Adrenal gland (tissue), 12 donors: Measurements from ENCODE around the gene DGKQ. TPM values are rescaled to one million over a fixed set of nuclear protein-coding genes. Genes with fewer than 3 reads are reported as not detected.

Source experiments
- DNase-seq, 7 donors: peaks; one replicate each; pipeline ENCODE4 v3.0.0-alpha.2; 2019 to 2020
- H3K27ac ChIP-seq, 5 donors: fragments of 200-600 bp; sonication (generic) in 4 of 5; 1 replicate in 3 of 5; 2 replicates in 2 of 5; pipeline versions ENCODE4 v1.5.1 to v1.8.0; 2016 to 2020; ENCODE audit warnings: mild to moderate bottlenecking in 1 of 5
- H3K27me3 ChIP-seq: fragments of 200-600 bp; 2 replicates; pipeline ENCODE4 v1.8.0; 2021
- H3K36me3 ChIP-seq, 2 donors: fragments of 200-600 bp; replicated peaks in 1 of 2; 1 replicate in 1 of 2; 2 replicates in 1 of 2; pipeline versions ENCODE4 v1.5.1 to v1.8.0; 2018 to 2022
- H3K4me1 ChIP-seq, 2 donors: fragments of 200-600 bp; replicated peaks in 1 of 2; 1 replicate in 1 of 2; 2 replicates in 1 of 2; pipeline versions ENCODE4 v1.5.1 to v1.8.0; 2018 to 2021
- H3K4me3 ChIP-seq, 4 donors: fragments of 200-600 bp; sonication (generic) in 3 of 4; one replicate each; pipeline ENCODE4 v1.5.1; 2016 to 2018
- H3K9me3 ChIP-seq, 3 donors: fragments of 200-600 bp; sonication (generic) in 1 of 3; replicated peaks in 1 of 3; 1 replicate in 2 of 3; 2 replicates in 1 of 3; pipeline versions ENCODE4 v1.5.1 to v1.8.0; 2016 to 2021
- CTCF ChIP-seq, 6 experiments: fragments of 450-650 bp in 4 of 6; fragments of 200-600 bp in 2 of 6; sonication (generic) in 1 of 6; IDR thresholded peaks; 1 replicate in 5 of 6; 2 replicates in 1 of 6; pipeline versions ENCODE4 v1.5.1 to v1.8.0; 2016 to 2021; ENCODE audit warnings: antibody characterized with exemption in 6 of 6, mild to moderate bottlenecking in 2 of 6, moderate library complexity in 1 of 6
- POLR2A ChIP-seq, 2 donors: fragments of 450-650 bp; IDR thresholded peaks; one replicate each; pipeline ENCODE4 v1.6.1; 2017; ENCODE audit warnings: antibody characterized with exemption in 2 of 2, mild to moderate bottlenecking in 2 of 2, moderate library complexity in 1 of 2
- WGBS, 4 donors: extraction: QIAGEN DNeasy Blood & Tissue Kit in 2 of 4; methylation state at CpG; one replicate each; pipeline versions ENCODE4 v1.1.5 to v1.1.7; 2013 to 2017; 5-methylcytosine and 5-hydroxymethylcytosine counted together
- intact Hi-C, 2 donors: fragments of 100-400 bp; cut with DNase I; formaldehyde crosslinking; loops; one replicate each; pipeline versions ENCODE4 v1.14.1 to v1.15.0; 2022 to 2023
- polyA plus RNA-seq, 3 donors: library from polyadenylated mRNA; stranded (reverse); fragments of 200-250 nt in 2 of 3; fragments of 350-450 nt in 1 of 3; fragmentation: Illumina TruSeq in 1 of 3; extraction: RNeasy Lipid Tissue Mini Kit (QIAGEN cat#74804) in 1 of 3; gene quantifications; one replicate each; pipeline ENCODE4 v1.2.3, GENCODE V29; 2013 to 2014
- total RNA-seq, 9 donors: library from RNA; depleted of rRNA in 4 of 9; stranded (reverse); fragments of >200 nt in 4 of 9; fragments of 120-200 nt in 1 of 9; fragmentation: NEBNext Ultra II Directional in 1 of 9; extraction: Animal tissue kit (Norgen Biotek cat#: 25700) in 1 of 9; gene quantifications; one replicate each; pipeline versions ENCODE4 v1.1.0 to v1.2.4, GENCODE V29; 2013 to 2023
- donor health status: healthy with polysubstance abuse.
- donor health status: Bipolar disorder and iron deficiency.
- donor health status: DM: yes; HTN: yes; CAD: no.
- donor health status: DM: no; HTN: no; CAD: no.
- donor health status: DM: no; HTN: no; CAD: no.
- donor health status: DM: yes; HTN: yes; CAD: no.

DGKQ gene
- total and polyA plus RNA-seq, 12 donors, result 0.55 to 16.5 (median 12.5) TPM

GRCh38 chr4:1021386-1022050, 48.1 kb upstream of the DGKQ start:
- intact Hi-C loops, result no loop called here
- no peaks in the 10 kb centered on the region for H3K4me1 ChIP-seq
- no peak overlapping the region for H3K4me3 ChIP-seq
- H3K27me3 ChIP-seq, result no peaks in the 10 kb centered on the region
- no peak for DNase-seq
- H3K9me3 ChIP-seq, result no peaks in the 10 kb centered on the region
- H3K27ac ChIP-seq, result no peak overlapping the region
- peaks cover 0 to 13% of the 10 kb centered on the region in 2 donors for H3K36me3 ChIP-seq
- TF ChIP-seq POLR2A (IDR thresholded peaks at IDR 0.05) (no peak), CTCF (IDR thresholded peaks at IDR 0.05) (no peak)
- 80 to 89% (median 83%) methylated on average over 8 to 19 of the region's 19 CpGs for WGBS, 4 donors

GRCh38 chr4:1019729-1020470, 46.5 kb upstream of the DGKQ start:
- intact Hi-C loops, result no loop called here
- TF ChIP-seq POLR2A (IDR thresholded peaks at IDR 0.05), result no peak
- no peak for TF ChIP-seq CTCF (IDR thresholded peaks at IDR 0.05)
- Histone ChIP-seq H3K4me1 (peaks cover 3 to 15% of the 10 kb centered on the region in 2 donors), H3K27ac (no peak overlapping the region), H3K27me3 (no peaks in the 10 kb centered on the region), H3K4me3 (no peak overlapping the region), H3K36me3 (peaks cover 0 to 6% of the 10 kb centered on the region in 2 donors), H3K9me3 (no peaks in the 10 kb centered on the region)
- DNase-seq, result no peak
- WGBS, 4 donors, result 83 to 91% (median 86%) methylated on average over 7 to 23 of the region's 23 CpGs

GRCh38 chr4:1019320-1019719, 46.0 kb upstream of the DGKQ start:
- Histone ChIP-seq H3K27ac (no peak overlapping the region), H3K4me1 (peaks cover 6 to 20% of the 10 kb centered on the region in 2 donors), H3K9me3 (no peaks in the 10 kb centered on the region), H3K27me3 (no peaks in the 10 kb centered on the region), H3K4me3 (no peak overlapping the region), H3K36me3 (peaks cover 0 to under 1% of the 10 kb centered on the region in 2 donors)
- WGBS, 4 donors, result 66 to 69% (median 68%) methylated on average over 4 to 9 of the region's 9 CpGs; no CpG with 5 or more reads in 1 of the 4 donors
- DNase-seq, result no peak
- intact Hi-C loops, result no loop called here
- TF ChIP-seq CTCF (IDR thresholded peaks at IDR 0.05) (no peak), POLR2A (IDR thresholded peaks at IDR 0.05) (no peak)

GRCh38 chr4:1018147-1019020, 45.0 kb upstream of the DGKQ start:
- DNase-seq, result no peak
- no peaks in the 10 kb centered on the region for H3K27me3 ChIP-seq
- peaks cover 8 to 30% of the 10 kb centered on the region in 2 donors for H3K4me1 ChIP-seq
- 77 to 84% (median 82%) methylated on average over 10 to 29 of the region's 29 CpGs for WGBS, 4 donors
- H3K27ac ChIP-seq, result no peak overlapping the region
- TF ChIP-seq POLR2A (IDR thresholded peaks at IDR 0.05) (no peak), CTCF (IDR thresholded peaks at IDR 0.05) (no peak)
- no peaks in the 10 kb centered on the region for H3K36me3 ChIP-seq
- no peaks in the 10 kb centered on the region for H3K9me3 ChIP-seq
- intact Hi-C loops, result no loop called here
- no peak overlapping the region for H3K4me3 ChIP-seq
